ENCODE results near the gene INSL3.

DNA sequence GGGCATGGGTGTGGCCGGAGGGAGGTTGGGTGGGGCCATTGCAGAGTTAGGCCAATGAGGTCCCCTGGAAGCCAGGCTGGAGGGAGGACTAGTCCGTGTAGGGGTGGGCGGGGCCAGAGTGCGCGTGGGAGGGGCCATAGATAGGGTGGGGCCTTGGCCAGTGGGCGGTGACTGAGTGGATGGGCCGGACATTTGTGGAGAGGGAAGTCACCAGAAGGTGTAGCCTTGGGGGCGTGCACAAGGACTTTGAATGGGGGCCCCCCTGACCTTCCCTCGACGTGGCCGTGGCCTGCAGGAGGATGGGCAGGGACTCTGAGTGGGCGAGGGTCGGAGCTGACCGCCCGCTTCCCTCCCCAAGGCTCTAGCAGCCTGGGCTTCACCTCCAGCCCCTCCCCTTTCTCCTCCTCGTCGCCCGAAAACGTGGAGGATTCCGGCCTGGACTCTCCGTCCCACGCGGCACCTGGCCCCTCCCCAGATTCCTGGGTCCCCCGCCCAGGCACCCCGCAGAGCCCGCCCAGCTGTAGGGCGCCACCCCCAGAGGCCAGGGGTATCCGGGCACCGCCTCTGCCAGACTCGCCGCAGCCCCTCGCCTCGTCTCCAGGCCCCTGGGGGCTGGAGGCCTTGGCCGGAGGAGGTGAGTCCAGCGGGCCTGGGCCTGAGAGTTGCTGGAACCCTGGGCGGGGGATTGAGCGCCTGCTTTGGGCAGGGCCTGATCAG lies 42.9 kb downstream of the INSL3 start:
- TF ChIP-seq POLR2A (IDR thresholded peaks at IDR 0.05; ENCODE audit: low read depth, low read length) (no peak), POLR2AphosphoS5 (IDR thresholded peaks at IDR 0.05; ENCODE audit: low read depth, low read length) (no peak), TAF1 (IDR thresholded peaks at IDR 0.05; ENCODE audit: low read depth, low read length) (no peak), POU2F2 (IDR thresholded peaks at IDR 0.05; ENCODE audit: low read depth, low read length) (no peak), PAX5 (IDR thresholded peaks at IDR 0.05; ENCODE audit: insufficient read depth, low read length, severe bottlenecking) (no peak), SPI1 (IDR thresholded peaks at IDR 0.05; ENCODE audit: low read depth, low read length) (no peak)
